ENCODE measurements around the gene GPHA2. TPM values are rescaled to one million over a fixed set of nuclear protein-coding genes. Genes with fewer than 3 reads are reported as not detected.
A peak's percentile ranks its signal among the peaks of the same experiment; 100 is the strongest.

The GPHA2 gene
- total and polyA plus RNA-seq, 2 of the 13 experiments (the other 11 are each of a cell fraction or from before 2014, with no cell fraction given) = 13.0 to 19.1 TPM

GRCh38 chr11:64891215-64891848 lies 44.4 kb downstream of the GPHA2 start (continued):
- TF ChIP-seq ZNF646 (CRISPR knock-in tag; IDR thresholded peaks at IDR 0.05) (no peak), ZNF672 (CRISPR knock-in tag; IDR thresholded peaks at IDR 0.05) (no peak), ZNF34 (CRISPR knock-in tag; IDR thresholded peaks at IDR 0.05; ENCODE audit: borderline replicate concordance) (no peak), ZNF431 (CRISPR knock-in tag; IDR thresholded peaks at IDR 0.05; ENCODE audit: borderline replicate concordance, low read depth) (no peak), ZNF138 (CRISPR knock-in tag; IDR thresholded peaks at IDR 0.05; ENCODE audit: low read depth) (no peak), ZBTB3 (CRISPR knock-in tag; IDR thresholded peaks at IDR 0.05; ENCODE audit: borderline replicate concordance, low read depth) (no peak), GFI1 (CRISPR knock-in tag; IDR thresholded peaks at IDR 0.05; ENCODE audit: borderline replicate concordance) (no peak), DMTF1 (CRISPR knock-in tag; IDR thresholded peaks at IDR 0.05) (no peak), ZNF740 (CRISPR knock-in tag; IDR thresholded peaks at IDR 0.05) (no peak), RARA (CRISPR knock-in tag; IDR thresholded peaks at IDR 0.05) (no peak; the same call in 1 of the 2 replicates), HNF4A (CRISPR knock-in tag; IDR thresholded peaks at IDR 0.05) (peak; percentile 73), GLMP (CRISPR knock-in tag; IDR thresholded peaks at IDR 0.05; ENCODE audit: borderline replicate concordance) (no peak), ZNF687 (CRISPR knock-in tag; IDR thresholded peaks at IDR 0.05) (peak; percentile 71), ZIK1 (CRISPR knock-in tag; IDR thresholded peaks at IDR 0.05; ENCODE audit: borderline replicate concordance, low read depth) (no peak)

All from HepG2 (cell line).